ENCODE results near the gene ARHGAP42.
"Not testable (repeated sequence)": the region's sequence is repeated elsewhere in the genome, so short reads cannot be mapped to it uniquely, and the experiment has no call there.

ARHGAP42 gene

DNA sequence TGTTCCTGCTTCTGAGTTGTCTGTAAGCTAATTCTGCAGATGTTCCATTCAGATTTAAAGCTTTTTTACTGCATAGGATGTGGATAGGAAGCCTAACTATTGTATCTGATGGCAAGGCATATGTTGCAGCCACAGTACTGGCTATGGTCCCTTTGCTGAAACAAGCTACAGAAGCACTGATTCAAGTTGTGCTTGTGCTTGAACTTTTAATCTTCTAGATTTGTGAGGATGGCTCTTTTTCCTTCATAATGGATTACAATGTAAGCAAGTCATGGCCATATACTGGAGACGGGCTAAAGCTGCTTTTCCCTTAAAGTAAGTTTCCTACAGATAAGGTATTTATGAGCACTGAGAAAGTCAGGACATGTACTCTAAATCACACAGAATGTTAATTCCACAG lies 303.8 kb downstream of the ARHGAP42 start:
- no peak for DNase-seq

GRCh38 chr11:100991541-100991940 lies 304.5 kb downstream of the ARHGAP42 start:
- no peak for DNase-seq

DNA sequence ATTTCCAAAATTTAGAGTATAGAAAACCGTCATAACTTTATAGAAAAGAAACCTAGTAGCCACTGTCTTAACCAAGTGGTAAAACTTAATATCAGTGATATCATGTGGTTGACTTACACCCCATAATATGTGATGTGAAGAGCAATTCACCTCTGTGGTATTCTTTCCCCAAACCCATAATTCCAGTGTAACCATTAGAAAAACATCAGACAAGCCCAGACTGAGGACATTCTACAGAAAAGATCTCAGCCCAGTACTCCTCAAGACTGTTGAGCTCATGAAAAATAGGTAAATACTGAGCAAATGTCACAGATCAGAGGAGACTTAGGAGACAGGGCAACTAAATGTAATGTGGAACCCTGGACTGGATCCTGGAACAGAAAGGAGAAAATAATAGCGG lies 307.9 kb downstream of the ARHGAP42 start:
- DNase-seq: no peak

GRCh38 chr11:100999756-101000155 lies 312.7 kb downstream of the ARHGAP42 start:
- no peak for DNase-seq

DNA sequence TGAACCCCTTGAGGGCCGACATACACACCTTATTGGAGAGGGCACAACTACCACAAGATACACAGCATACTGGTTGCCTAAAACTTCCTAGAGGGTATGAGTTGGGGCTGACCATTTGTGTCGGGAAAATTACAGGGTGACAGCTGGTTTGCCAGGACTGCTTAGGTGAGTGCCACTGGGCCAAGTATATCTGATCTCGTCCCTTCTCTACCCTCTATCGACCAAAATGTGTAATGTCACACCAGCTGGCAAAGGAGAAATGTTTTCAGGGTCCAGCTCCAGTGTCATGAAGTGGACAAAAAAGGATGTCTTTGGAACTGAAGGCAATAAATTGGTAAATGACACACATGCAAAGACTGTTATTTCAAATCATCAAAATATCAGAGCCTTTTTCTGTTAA lies 316.4 kb downstream of the ARHGAP42 start:
- no peak for DNase-seq

DNA sequence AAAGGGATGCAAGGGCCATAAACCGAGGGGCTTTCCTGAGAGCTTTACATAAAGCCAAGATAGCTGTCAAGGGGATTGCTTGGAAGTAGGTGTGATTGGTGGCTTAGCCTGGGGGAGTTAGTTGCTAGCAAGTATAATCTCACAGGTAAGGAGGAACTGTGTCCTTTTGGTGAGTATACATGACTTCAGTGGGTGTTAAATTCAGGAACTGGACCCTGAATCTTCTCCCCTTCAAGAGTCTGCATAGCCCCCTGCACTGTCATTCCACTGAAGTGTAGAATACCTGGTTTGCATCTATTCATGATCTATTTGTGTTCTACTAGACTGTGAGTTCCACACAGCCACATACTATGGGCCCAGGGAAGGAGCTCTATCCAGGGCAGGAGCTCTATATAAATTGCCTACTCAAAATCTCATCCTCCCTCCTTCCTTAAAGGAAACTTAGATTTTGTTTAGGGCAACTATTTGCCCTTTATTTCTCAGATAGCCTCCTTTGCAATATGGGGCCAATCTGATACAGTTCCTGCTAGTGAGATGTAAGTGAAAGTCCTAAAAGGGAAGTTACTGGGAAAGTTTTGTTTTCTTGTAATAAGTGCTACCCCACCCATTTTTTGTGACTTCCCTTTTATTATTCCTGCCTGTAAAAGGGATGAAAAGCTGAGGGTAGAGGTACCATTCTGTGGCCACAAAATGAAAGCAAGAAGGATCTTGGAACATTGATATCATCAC lies 322.0 kb downstream of the ARHGAP42 start:
- DNase-seq: peak in 1 of 2 donors; percentile 9

DNA sequence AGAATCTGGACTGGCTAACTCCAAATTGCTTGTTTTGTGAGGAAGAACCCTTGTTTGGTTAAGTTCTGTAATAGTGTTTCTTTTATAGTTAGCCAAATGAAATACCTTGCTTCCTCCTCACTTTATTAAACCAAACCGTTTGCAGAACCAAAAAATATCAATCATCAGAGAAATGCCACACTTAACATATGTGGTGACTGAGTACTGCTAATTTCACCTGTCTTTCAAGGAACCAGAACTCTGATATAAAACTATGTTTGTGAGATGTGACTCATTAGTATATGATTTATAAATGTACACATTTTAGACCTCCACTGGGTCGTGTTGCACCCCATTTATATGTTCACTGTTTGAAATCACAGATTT lies 322.6 kb downstream of the ARHGAP42 start:
- DNase-seq: no peak

- no peak for DNase-seq
Observed at GRCh38 chr11:101010899-101011298, 323.8 kb downstream of the ARHGAP42 start.

DNA sequence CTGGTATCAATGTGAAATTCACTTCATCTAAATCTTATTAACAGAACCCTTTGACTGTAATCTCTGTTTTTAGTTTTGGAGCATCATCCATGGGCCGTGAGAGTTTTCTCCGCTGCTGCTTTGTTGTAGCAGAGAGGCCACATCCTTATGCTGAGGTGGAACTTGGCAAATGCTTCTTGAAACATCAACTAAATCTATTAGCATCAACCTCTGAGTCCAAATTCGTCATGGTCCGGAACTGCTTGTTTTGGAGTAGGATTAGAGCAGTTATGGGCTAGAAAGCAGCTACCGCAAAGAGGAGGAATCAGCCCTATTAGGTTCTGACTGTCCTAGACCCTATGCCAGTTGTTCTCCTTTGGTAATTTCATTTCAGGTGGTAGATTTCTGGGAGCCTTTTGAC lies 324.8 kb downstream of the ARHGAP42 start:
- no peak for DNase-seq

DNA sequence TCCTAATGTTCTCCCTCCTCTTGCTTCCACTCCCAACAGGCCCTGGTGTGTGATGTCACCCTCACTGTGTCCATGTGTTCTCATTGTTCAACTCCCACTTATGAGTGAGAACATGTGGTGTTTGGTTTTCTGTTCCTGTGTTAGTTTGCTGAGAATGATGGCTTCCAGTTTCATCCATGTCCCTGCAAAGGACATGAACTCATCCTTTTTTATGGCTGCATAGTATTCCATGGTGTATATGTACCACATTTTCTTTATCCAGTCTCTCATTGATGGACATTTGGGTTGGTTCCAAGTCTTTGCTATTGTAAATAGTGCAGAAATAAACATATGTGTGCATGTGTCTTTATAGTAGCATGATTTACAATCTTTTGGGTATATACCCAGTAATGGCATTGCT lies 326.6 kb downstream of the ARHGAP42 start:
- DNase-seq: not testable (repeated sequence)

DNA sequence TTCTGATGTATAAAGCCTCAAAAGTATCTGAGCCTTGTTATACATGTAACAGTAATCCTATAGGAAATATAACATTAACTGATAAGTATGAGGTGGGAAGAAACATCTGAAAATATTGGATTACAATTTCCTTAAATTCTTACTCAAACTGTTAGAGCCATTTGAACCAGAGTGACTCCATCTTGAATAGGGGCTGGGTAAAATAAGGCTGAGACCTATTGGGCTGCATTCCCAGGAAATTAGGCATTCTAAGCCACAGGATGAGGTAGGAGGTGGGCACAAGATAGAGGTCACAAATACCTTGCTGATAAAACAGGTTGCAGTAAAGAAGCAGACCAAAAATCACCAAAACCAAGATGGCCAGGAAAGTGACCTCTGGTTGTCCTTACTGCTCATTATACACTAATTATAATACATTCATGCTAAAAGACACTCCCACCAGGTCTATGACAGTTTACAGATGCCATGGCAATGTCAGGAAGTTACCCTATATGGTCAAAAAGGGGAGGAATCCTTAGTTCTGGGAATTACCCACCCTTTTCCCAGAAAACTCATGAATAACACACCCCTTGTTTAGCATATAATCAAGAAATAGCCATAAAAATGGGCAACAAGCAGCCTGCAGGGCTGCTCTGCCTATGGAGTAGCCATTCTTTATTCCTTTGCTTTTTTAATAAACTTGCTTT lies 327.7 kb downstream of the ARHGAP42 start:
- no peak for DNase-seq

DNA sequence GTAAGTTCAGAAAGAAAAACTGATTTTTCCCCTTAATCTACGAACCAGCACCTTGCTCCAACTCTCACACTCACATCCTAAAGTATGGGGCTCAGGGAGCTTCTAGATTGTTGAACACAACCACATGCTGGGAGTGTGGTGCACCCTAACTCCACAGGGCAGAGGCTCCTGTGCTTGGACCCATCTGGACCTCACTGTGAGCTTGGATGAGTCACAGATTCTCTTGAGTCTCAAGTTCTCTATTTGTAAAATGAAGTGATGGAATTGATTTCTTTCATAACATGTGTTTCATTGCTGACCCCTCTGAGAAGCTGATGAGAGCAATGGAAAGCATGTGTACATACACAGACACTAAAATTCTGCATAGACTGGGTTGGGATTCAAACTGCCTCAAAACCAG lies 332.8 kb downstream of the ARHGAP42 start:
- no peak for DNase-seq

- DNase-seq: no peak
Observed at GRCh38 chr11:101022256-101022655, 335.2 kb downstream of the ARHGAP42 start.

DNA sequence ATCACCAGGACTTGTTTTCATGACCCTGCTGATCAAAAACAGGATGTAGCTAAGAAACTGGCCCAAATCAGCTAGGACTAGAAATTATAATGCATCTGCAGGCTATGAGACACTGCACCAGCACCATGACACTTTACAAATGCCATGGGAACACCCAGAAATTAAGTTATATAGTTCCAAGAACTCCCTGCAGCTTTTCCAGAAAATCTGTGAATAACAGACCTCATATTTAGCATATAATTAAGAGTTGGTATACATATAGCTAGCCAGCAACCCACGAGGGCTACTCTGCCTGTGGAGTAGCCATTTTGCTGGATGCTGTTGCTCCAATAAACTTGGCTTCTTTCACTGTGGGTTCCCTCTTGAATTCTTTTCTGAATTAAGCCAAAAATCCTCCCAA lies 341.6 kb downstream of the ARHGAP42 start:
- DNase-seq: no peak

GRCh38 chr11:101030015-101030414 lies 342.9 kb downstream of the ARHGAP42 start:
- no peak for DNase-seq

- no peak for DNase-seq
Observed at GRCh38 chr11:101030692-101031091, 343.6 kb downstream of the ARHGAP42 start.

- no peak for DNase-seq
Observed at GRCh38 chr11:101031713-101032112, 344.6 kb downstream of the ARHGAP42 start.

GRCh38 chr11:101032991-101033390 lies 345.9 kb downstream of the ARHGAP42 start:
- DNase-seq: no peak

- DNase-seq: no peak
Observed at GRCh38 chr11:101034076-101034475, 347.0 kb downstream of the ARHGAP42 start.

- no peak for DNase-seq
Observed at GRCh38 chr11:101035872-101036271, 348.8 kb downstream of the ARHGAP42 start.
